Measurements from ENCODE around the gene DCLRE1C. TPM values are rescaled to one million over a fixed set of nuclear protein-coding genes. Genes with fewer than 3 reads are reported as not detected.

The DCLRE1C gene
- total RNA-seq, result 11.8 and 19.3 TPM in 2 replicates

GRCh38 chr10:14954001-14954770, at the start of gene DCLRE1C:
TSS of gene DCLRE1C (minus strand) at chr10:14954096. CDS start at chr10:14954010, 86 bp downstream.

GRCh38 chr10:14959221-14960057, 5.5 kb upstream of the DCLRE1C start, which contains the start of gene MEIG1:
TSS of gene MEIG1 (plus strand) at chr10:14959388. CDS start at chr10:14966469, 7,081 bp downstream.

DNA sequence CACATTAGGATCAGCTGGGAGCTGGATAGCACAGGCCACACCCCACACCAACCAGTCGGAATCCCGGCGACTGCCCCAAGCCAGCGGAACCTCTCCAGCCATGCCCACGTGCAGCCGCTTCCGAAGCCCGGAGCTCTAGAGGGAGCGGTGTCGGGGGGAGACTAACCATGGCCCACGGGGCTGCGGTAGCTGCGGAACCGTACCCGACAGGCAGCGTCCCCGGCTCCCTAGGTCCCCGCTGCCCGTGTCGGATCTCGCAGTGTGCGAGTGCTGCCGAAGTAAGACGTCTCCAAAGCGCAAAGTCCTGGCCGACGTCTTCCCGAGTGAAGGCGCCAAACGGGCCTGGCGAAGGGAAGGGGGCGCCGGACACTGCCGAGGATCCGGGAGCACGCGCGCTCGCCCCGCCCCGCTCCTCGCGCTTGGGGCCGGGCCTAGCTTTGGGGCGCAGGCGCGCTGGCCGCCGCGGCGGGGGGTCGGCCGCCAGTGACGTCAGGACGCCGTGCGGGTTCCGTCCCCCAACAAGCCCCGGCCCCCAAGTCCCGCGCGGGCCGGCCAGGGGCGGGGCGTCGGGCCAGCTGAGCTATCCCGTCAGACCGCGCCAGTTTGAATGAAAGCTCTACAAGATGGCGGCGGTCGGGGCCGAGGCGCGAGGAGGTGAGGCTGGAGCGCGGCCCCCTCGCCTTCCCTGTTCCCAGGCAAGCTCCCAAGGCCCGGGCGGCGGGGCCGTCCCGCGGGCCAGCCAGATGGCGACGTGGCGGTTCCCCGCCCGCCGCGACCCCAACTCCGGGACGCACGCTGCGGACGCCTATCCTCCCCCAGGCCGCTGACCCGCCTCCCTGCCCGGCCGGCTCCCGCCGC, 75.4 kb downstream of the DCLRE1C start, which contains the start of gene SUV39H2:
Gene SUV39H2, plus strand, starts transcription at position 601 of the 858 bp plus-strand sequence. Its CDS starts 23 bp downstream, at position 624.

Other genes with a start within 250 kb of the DCLRE1C start
- 338 and 405 TPM in 2 replicates for gene FAM107B, start 179.2 kb downstream of the DCLRE1C start, total RNA-seq
- gene CDNF, start 116.1 kb downstream of the DCLRE1C start, total RNA-seq, result 0.65 and 1.1 TPM in 2 replicates
- gene HSPA14, start 115.8 kb downstream of the DCLRE1C start, total RNA-seq, result 25.5 and 27.7 TPM in 2 replicates
- 26.2 and 27.7 TPM in 2 replicates for gene MSANTD7, start 115.8 kb downstream of the DCLRE1C start, total RNA-seq
- gene SUV39H2, start 75.2 kb downstream of the DCLRE1C start, total RNA-seq, result 36.7 and 40.5 TPM in 2 replicates
- gene MEIG1, start 5.3 kb upstream of the DCLRE1C start, total RNA-seq, result 1.1 TPM in 1 of 2 replicates, not detected in the other
- gene OLAH, start 89.8 kb upstream of the DCLRE1C start, total RNA-seq, result not detected in 2 replicates
- gene ACBD7, start 134.7 kb upstream of the DCLRE1C start, total RNA-seq, result 1.7 and 3.3 TPM in 2 replicates
- 13.8 and 14.4 TPM in 2 replicates for gene RPP38, start 143.3 kb upstream of the DCLRE1C start, total RNA-seq
- 67.0 and 76.2 TPM in 2 replicates for gene NMT2, start 214.6 kb upstream of the DCLRE1C start, total RNA-seq

All from thoracic aorta endothelial cell (primary cell).